Adrenal gland (tissue), 12 donors: Measurements from ENCODE around the gene FAN1. TPM values are rescaled to one million over a fixed set of nuclear protein-coding genes. Genes with fewer than 3 reads are reported as not detected.

Source experiments
- DNase-seq, 7 donors: peaks; one replicate each; pipeline ENCODE4 v3.0.0-alpha.2; 2019 to 2020
- H3K27ac ChIP-seq, 5 donors: fragments of 200-600 bp; sonication (generic) in 4 of 5; 1 replicate in 3 of 5; 2 replicates in 2 of 5; pipeline versions ENCODE4 v1.5.1 to v1.8.0; 2016 to 2020; ENCODE audit warnings: mild to moderate bottlenecking in 1 of 5
- H3K27me3 ChIP-seq: fragments of 200-600 bp; 2 replicates; pipeline ENCODE4 v1.8.0; 2021
- H3K36me3 ChIP-seq, 2 donors: fragments of 200-600 bp; replicated peaks in 1 of 2; 1 replicate in 1 of 2; 2 replicates in 1 of 2; pipeline versions ENCODE4 v1.5.1 to v1.8.0; 2018 to 2022
- H3K4me1 ChIP-seq, 2 donors: fragments of 200-600 bp; replicated peaks in 1 of 2; 1 replicate in 1 of 2; 2 replicates in 1 of 2; pipeline versions ENCODE4 v1.5.1 to v1.8.0; 2018 to 2021
- H3K4me3 ChIP-seq, 4 donors: fragments of 200-600 bp; sonication (generic) in 3 of 4; one replicate each; pipeline ENCODE4 v1.5.1; 2016 to 2018
- H3K9me3 ChIP-seq, 3 donors: fragments of 200-600 bp; sonication (generic) in 1 of 3; replicated peaks in 1 of 3; 1 replicate in 2 of 3; 2 replicates in 1 of 3; pipeline versions ENCODE4 v1.5.1 to v1.8.0; 2016 to 2021
- POLR2A ChIP-seq, 2 donors: fragments of 450-650 bp; IDR thresholded peaks; one replicate each; pipeline ENCODE4 v1.6.1; 2017; ENCODE audit warnings: antibody characterized with exemption in 2 of 2, mild to moderate bottlenecking in 2 of 2, moderate library complexity in 1 of 2
- WGBS, 4 donors: extraction: QIAGEN DNeasy Blood & Tissue Kit in 2 of 4; methylation state at CpG; one replicate each; pipeline versions ENCODE4 v1.1.5 to v1.1.7; 2013 to 2017; 5-methylcytosine and 5-hydroxymethylcytosine counted together
- intact Hi-C, 2 donors: fragments of 100-400 bp; cut with DNase I; formaldehyde crosslinking; loops; one replicate each; pipeline versions ENCODE4 v1.14.1 to v1.15.0; 2022 to 2023
- polyA plus RNA-seq, 3 donors: library from polyadenylated mRNA; stranded (reverse); fragments of 200-250 nt in 2 of 3; fragments of 350-450 nt in 1 of 3; fragmentation: Illumina TruSeq in 1 of 3; extraction: RNeasy Lipid Tissue Mini Kit (QIAGEN cat#74804) in 1 of 3; gene quantifications; one replicate each; pipeline ENCODE4 v1.2.3, GENCODE V29; 2013 to 2014
- total RNA-seq, 9 donors: library from RNA; depleted of rRNA in 4 of 9; stranded (reverse); fragments of >200 nt in 4 of 9; fragments of 120-200 nt in 1 of 9; fragmentation: NEBNext Ultra II Directional in 1 of 9; extraction: Animal tissue kit (Norgen Biotek cat#: 25700) in 1 of 9; gene quantifications; one replicate each; pipeline versions ENCODE4 v1.1.0 to v1.2.4, GENCODE V29; 2013 to 2023
- TF ChIP-seq, protein P1 (sequence below), 6 experiments: fragments of 450-650 bp in 4 of 6; fragments of 200-600 bp in 2 of 6; sonication (generic) in 1 of 6; IDR thresholded peaks; 1 replicate in 5 of 6; 2 replicates in 1 of 6; pipeline versions ENCODE4 v1.5.1 to v1.8.0; 2016 to 2021; ENCODE audit warnings: antibody characterized with exemption in 6 of 6, mild to moderate bottlenecking in 2 of 6, moderate library complexity in 1 of 6
- donor health status: healthy with polysubstance abuse.
- donor health status: Bipolar disorder and iron deficiency.
- donor health status: DM: yes; HTN: yes; CAD: no.
- donor health status: DM: no; HTN: no; CAD: no.
- donor health status: DM: no; HTN: no; CAD: no.
- donor health status: DM: yes; HTN: yes; CAD: no.

Gene FAN1
- total and polyA plus RNA-seq, 12 donors, result 5.7 to 30.0 (median 18.2) TPM

DNA sequence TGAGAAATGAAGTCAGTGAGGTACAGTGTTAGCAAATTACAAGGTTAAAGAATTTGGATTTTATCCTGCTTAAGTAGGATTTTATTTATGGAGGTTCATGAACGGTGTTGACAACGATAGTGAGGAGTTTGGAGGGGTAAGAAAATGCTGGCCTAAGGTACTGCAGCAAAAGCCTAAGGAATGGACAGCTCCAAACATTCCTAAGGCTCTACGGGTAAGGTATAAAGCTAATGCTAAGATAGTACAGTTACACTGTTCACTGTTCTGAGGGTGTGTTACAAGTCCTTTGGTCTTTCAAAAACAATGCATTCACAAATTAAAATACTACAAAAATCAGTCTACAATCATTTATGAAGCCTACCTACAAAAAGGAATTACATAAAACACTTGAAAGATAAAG lies 80.4 kb downstream of the FAN1 start:
- 42 to 57% (median 54%) methylated on average over 3 of the region's 3 CpGs for WGBS, 4 donors
- no peak for TF ChIP-seq POLR2A (IDR thresholded peaks at IDR 0.05)
- H3K27ac ChIP-seq, result peak overlapping the region in 2 of 5 donors; percentile 13 to 31

DNA sequence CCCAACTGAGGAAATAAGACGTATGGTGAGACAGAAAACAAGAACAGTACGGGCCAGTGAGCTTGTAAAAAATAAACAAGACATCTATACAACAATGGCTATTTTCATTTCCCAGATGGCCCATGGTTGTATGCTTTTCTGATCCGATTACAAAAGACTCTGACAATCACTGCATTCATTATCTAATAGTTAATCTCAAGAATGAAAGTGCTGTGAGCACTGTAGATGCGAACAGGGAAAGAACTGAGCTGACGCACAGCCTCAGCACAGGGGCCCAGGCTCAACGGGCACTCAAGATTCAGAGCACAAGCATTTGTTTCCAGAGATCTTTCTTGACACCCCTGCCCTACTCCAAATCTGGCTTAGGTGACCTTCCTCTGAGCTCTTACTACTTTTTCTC lies 80.8 kb downstream of the FAN1 start:
- intact Hi-C loops, result loop anchor here in 1 of 2 donors (10.0 kb wide), 1 partner anchor 80 kb away; the partner anchor contains the start of gene FAN1
- no peak for DNase-seq
- WGBS, 4 donors, result 34 to 43% (median 38%) methylated on average over 6 of the region's 6 CpGs
- no peaks in the 10 kb centered on the region for H3K9me3 ChIP-seq
- H3K27ac ChIP-seq, result peak overlapping the region in 4 of 5 donors; percentile 12 to 49 (median 30)
- no peaks in the 10 kb centered on the region for H3K36me3 ChIP-seq
- peaks cover 25 to 47% of the 10 kb centered on the region in 2 donors for H3K4me1 ChIP-seq
- H3K27me3 ChIP-seq, result no peaks in the 10 kb centered on the region
- peak overlapping the region in 1 of 4 donors; percentile 5 for H3K4me3 ChIP-seq
- TF ChIP-seq, protein P1, sequence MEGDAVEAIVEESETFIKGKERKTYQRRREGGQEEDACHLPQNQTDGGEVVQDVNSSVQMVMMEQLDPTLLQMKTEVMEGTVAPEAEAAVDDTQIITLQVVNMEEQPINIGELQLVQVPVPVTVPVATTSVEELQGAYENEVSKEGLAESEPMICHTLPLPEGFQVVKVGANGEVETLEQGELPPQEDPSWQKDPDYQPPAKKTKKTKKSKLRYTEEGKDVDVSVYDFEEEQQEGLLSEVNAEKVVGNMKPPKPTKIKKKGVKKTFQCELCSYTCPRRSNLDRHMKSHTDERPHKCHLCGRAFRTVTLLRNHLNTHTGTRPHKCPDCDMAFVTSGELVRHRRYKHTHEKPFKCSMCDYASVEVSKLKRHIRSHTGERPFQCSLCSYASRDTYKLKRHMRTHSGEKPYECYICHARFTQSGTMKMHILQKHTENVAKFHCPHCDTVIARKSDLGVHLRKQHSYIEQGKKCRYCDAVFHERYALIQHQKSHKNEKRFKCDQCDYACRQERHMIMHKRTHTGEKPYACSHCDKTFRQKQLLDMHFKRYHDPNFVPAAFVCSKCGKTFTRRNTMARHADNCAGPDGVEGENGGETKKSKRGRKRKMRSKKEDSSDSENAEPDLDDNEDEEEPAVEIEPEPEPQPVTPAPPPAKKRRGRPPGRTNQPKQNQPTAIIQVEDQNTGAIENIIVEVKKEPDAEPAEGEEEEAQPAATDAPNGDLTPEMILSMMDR (IDR thresholded peaks at IDR 0.05), result no peak
- TF ChIP-seq POLR2A (IDR thresholded peaks at IDR 0.05), result no peak

More for the DNA sequence above, 80.4 kb downstream of the FAN1 start:
- Histone ChIP-seq H3K4me3 (peak overlapping the region in 1 of 4 donors; percentile 5), H3K36me3 (no peaks in the 10 kb centered on the region), H3K27me3 (no peaks in the 10 kb centered on the region), H3K9me3 (no peaks in the 10 kb centered on the region), H3K4me1 (peaks cover 21 to 43% of the 10 kb centered on the region in 2 donors)
- intact Hi-C loops, result loop anchor here in 1 of 2 donors (10.0 kb wide), 1 partner anchor 79 kb away; the partner anchor contains the start of gene FAN1
- no peak for DNase-seq

DNA sequence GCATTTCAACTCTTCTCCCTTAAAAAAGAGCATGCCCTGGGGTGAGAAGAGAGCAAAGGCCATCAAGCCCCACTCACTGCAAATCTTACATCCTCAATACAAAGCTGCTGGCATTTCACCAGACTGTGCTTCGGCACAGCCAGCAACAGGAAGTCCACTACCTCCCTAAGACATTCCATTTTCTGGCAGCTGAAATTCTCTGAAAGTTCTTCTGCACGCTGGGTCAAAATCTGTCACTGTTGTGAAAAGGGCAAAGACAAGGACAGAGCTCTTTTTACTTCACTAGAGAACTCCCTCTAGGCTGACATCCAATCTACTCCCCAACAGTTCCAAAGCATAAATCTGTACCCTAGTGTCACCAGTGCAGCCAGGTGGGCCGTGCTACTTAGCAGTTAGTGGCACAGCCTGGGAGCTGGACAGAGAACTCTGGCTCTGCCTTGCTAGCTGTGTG lies 81.4 kb downstream of the FAN1 start:
- DNase-seq, result peak; percentile 24 to 71 (median 50)
- Histone ChIP-seq H3K27me3 (no peaks in the 10 kb centered on the region), H3K9me3 (no peaks in the 10 kb centered on the region), H3K27ac (peak overlapping the region in 4 of 5 donors; percentile 12 to 49 (median 30)), H3K4me3 (peak overlapping the region in 1 of 4 donors; percentile 5), H3K36me3 (no peaks in the 10 kb centered on the region), H3K4me1 (peaks cover 28 to 51% of the 10 kb centered on the region in 2 donors)
- intact Hi-C loops, result loop anchor here in 1 of 2 donors (10.0 kb wide), 1 partner anchor 80 kb away; the partner anchor contains the start of gene FAN1
- WGBS, 4 donors, result 3 to 10% (median 10%) methylated on average over 3 of the region's 3 CpGs
- TF ChIP-seq, protein P1 (IDR thresholded peaks at IDR 0.05), result no peak
- TF ChIP-seq POLR2A (IDR thresholded peaks at IDR 0.05), result no peak

DNA sequence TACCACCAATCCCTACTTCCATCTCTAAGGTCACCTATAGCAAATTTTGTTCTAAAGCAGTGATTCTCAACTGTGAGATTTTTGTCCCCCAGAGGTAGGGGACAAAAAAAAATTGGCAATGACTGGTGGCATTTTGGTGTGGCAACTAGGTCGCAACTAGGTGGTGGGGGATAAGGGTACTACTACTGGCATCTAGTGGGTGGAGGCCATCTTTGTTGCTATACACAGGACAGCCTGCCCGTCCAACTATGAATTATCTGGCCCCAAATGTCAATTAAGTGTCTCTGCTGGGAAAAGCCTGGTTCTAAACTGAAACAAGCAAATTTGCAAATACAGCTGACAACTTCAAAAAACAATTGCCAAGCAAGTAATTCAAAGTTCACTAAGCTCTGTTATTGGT lies 86.3 kb downstream of the FAN1 start:
- Histone ChIP-seq H3K4me3 (peak overlapping the region in 2 of 4 donors; percentile 80 to 95), H3K27ac (peak overlapping the region in 3 of 5 donors; percentile 47 to 96 (median 93)), H3K36me3 (no peaks in the 10 kb centered on the region), H3K4me1 (peaks cover 29 to 38% of the 10 kb centered on the region in 2 donors), H3K27me3 (no peaks in the 10 kb centered on the region), H3K9me3 (no peaks in the 10 kb centered on the region)
- DNase-seq, result no peak
- 48 to 72% (median 56%) methylated on average over 2 of the region's 2 CpGs for WGBS, 4 donors
- TF ChIP-seq, protein P1 (IDR thresholded peaks at IDR 0.05), result no peak
- no peak for TF ChIP-seq POLR2A (IDR thresholded peaks at IDR 0.05)
- intact Hi-C loops, result no loop called here
